Mucosa of gallbladder (tissue), 1 donor: ENCODE results near the gene SH2D6. TPM values are rescaled to one million over a fixed set of nuclear protein-coding genes. Genes with fewer than 3 reads are reported as not detected.
"Not testable (repeated sequence)": the region's sequence is repeated elsewhere in the genome, so short reads cannot be mapped to it uniquely, and the experiment has no call there.

Experiments used
- DNase-seq: peaks from one replicate; pipeline ENCODE4 v3.0.0-alpha.2; 2020; ENCODE audit warnings: low spot score
- total RNA-seq: library from RNA; stranded (reverse); gene quantifications from one replicate; pipeline ENCODE4 v1.2.1, GENCODE V29; 2021
- donor health status: DM: no; HTN: no; CAD: no.

Gene SH2D6
- total RNA-seq, 1 donor from 2014 or later: 9.9 TPM

- no peak for DNase-seq
Observed at GRCh38 chr2:85398426-85399182, 19.9 kb upstream of the SH2D6 start.

- no peak for DNase-seq
Observed at GRCh38 chr2:85399183-85399455, 19.4 kb upstream of the SH2D6 start.

- no peak for DNase-seq
Observed at GRCh38 chr2:85400023-85400422, 18.5 kb upstream of the SH2D6 start.

- DNase-seq: no peak
Observed at GRCh38 chr2:85400541-85401463, 17.7 kb upstream of the SH2D6 start.

- no peak for DNase-seq
Observed at GRCh38 chr2:85401464-85401805, 17.1 kb upstream of the SH2D6 start.

- no peak for DNase-seq
Observed at GRCh38 chr2:85401844-85402243, 16.7 kb upstream of the SH2D6 start.

- DNase-seq: peak; percentile 57
Observed at GRCh38 chr2:85405201-85406059, 13.1 kb upstream of the SH2D6 start.

GRCh38 chr2:85409845-85410583 lies 8.5 kb upstream of the SH2D6 start, which contains the start of gene CAPG:
CAPG (minus strand) TSS chr2:85410366; CDS start chr2:85402145, 8,221 bp downstream.
- peak; percentile 69 for DNase-seq

GRCh38 chr2:85410584-85411404 lies 7.7 kb upstream of the SH2D6 start:
- no peak for DNase-seq

GRCh38 chr2:85411405-85411748 lies 7.1 kb upstream of the SH2D6 start:
- DNase-seq: no peak

GRCh38 chr2:85413592-85414420 lies 4.7 kb upstream of the SH2D6 start:
- no peak for DNase-seq

GRCh38 chr2:85414421-85414759 lies 4.1 kb upstream of the SH2D6 start:
- DNase-seq: not testable (repeated sequence)

- DNase-seq: no peak
Observed at GRCh38 chr2:85414761-85415553, 3.6 kb upstream of the SH2D6 start.

- no peak for DNase-seq
Observed at GRCh38 chr2:85415980-85416650, 2.4 kb upstream of the SH2D6 start.

GRCh38 chr2:85419009-85419675 lies 628 bp downstream of the SH2D6 start:
- no peak for DNase-seq

- DNase-seq: peak; percentile 91
Observed at GRCh38 chr2:85420536-85421259, 2.2 kb downstream of the SH2D6 start.
